ENCODE data around the gene AK3. TPM values are rescaled to one million over a fixed set of nuclear protein-coding genes. Genes with fewer than 3 reads are reported as not detected.
"Not testable (repeated sequence)": the region's sequence is repeated elsewhere in the genome, so short reads cannot be mapped to it uniquely, and the experiment has no call there.

The AK3 gene
- total RNA-seq, 2 experiments from 2014 or later = 19.9 to 20.9 TPM

DNA sequence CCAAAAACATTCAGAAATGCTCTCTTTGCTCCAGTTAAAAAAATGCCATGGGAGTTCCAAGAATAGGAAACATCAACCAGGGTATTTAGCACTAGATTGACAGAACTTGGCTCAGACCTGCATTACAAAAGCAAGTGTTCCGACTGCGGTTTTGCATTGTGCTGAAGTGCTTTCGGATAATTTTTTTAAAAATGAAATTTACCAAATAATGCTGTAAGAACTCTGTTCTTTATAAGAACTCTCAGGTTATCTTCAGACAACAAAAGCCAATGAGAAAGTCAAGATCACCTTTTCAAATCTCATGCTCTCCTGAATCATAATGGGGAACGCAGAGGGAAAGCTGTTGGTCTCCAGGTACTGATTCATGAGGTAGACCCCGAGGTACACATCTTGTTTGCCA, 79.4 kb downstream of the AK3 start:
- Mint-ChIP-seq H3K36me3 (ENCODE audit: low read depth) (peaks cover 5% of the 10 kb centered on the region), H3K27me3 (no peaks in the 10 kb centered on the region), H3K9me3 (no peaks in the 10 kb centered on the region), H3K4me3 (peak overlapping the region; percentile 97), H3K4me1 (ENCODE audit: low read depth) (peaks cover 51% of the 10 kb centered on the region), H3K27ac (peak overlapping the region; percentile 88)
- DNase-seq (peak in 4 of 14 experiments; percentile 8 to 71 (median 34)), ATAC-seq (ENCODE audit: poor library complexity) (no peak)
- Histone ChIP-seq H3K9me3 (ENCODE audit: control insufficient read depth in 1 of 2, insufficient read depth in 1 of 2, low read length in 2 of 2) (no peaks in the 10 kb centered on the region), H3K4me1 (ENCODE audit: insufficient read depth, low read length) (peaks cover 40% of the 10 kb centered on the region), H3K27ac (ENCODE audit: low read depth in 1 of 2, low read length in 2 of 2) (peak overlapping the region; percentile 70 to 72), H3K27me3 (ENCODE audit: control insufficient read depth in 1 of 2, insufficient read depth in 2 of 2, low read length in 2 of 2) (no peaks in the 10 kb centered on the region), H3K36me3 (ENCODE audit: insufficient read depth, low read length) (no peaks in the 10 kb centered on the region), H3K4me3 (ENCODE audit: low read length) (peak overlapping the region; percentile 81)
- ChIA-PET CTCF (interaction anchor here (1.0 to 1.8 kb wide), 3 partner anchors 18 to 27 kb away, joined by 3 to 10 read pairs (median 4); partner anchors contain the start of gene CDC37L1), POLR2A (interaction anchor here (1.5 to 5.5 kb wide), 2 partner anchors 18 to 21 kb away, joined by 4 to 95 read pairs; partner anchors contain the start of gene CDC37L1)
- intact Hi-C loops (cut with DNase I, micrococcal nuclease) = loop anchor here (1.0 to 10.0 kb wide), 6 partner anchors 18 to 1137 kb away; partner anchors contain the start of genes AK3 (in 2 of the 2), RCL1 (in 2 of the 2), CDC37L1 (in 1 of the 2) and RFX3 (in 1 of the 2)
- no peak for TF ChIP-seq CTCF (IDR thresholded peaks at IDR 0.05)

- peak overlapping the region; percentile 97 for H3K4me3 Mint-ChIP-seq
- Histone ChIP-seq H3K36me3 (ENCODE audit: insufficient read depth, low read length) (no peaks in the 10 kb centered on the region), H3K9me3 (ENCODE audit: control insufficient read depth in 1 of 2, insufficient read depth in 1 of 2, low read length in 2 of 2) (no peaks in the 10 kb centered on the region), H3K4me3 (ENCODE audit: low read length) (no peak overlapping the region), H3K4me1 (ENCODE audit: insufficient read depth, low read length) (peaks cover 37% of the 10 kb centered on the region), H3K27ac (ENCODE audit: low read depth in 1 of 2, low read length in 2 of 2) (peak overlapping the region in 1 of 2 donors; percentile 70), H3K27me3 (ENCODE audit: control insufficient read depth in 1 of 2, insufficient read depth in 2 of 2, low read length in 2 of 2) (no peaks in the 10 kb centered on the region)
- H3K9me3 Mint-ChIP-seq = no peaks in the 10 kb centered on the region
- peak overlapping the region; percentile 88 for H3K27ac Mint-ChIP-seq
- intact Hi-C loops (cut with DNase I, micrococcal nuclease) = loop anchor here (5.0 to 10.0 kb wide), 3 partner anchors 81 to 1136 kb away; partner anchors contain the start of genes AK3 (in 2 of the 2), RCL1 (in 1 of the 2) and RFX3 (in 1 of the 2)
- ChIA-PET CTCF (interaction anchor here (1.8 kb wide), 1 partner anchor 18 kb away, joined by 10 read pairs; the partner anchor contains the start of gene CDC37L1), POLR2A (interaction anchor here (0.7 to 1.5 kb wide), 2 partner anchors 21 to 1223 kb away, joined by 3 to 4 read pairs; no protein-coding TSS in a partner anchor)
- no peak for DNase-seq
- peaks cover 47% of the 10 kb centered on the region for H3K4me1 Mint-ChIP-seq (ENCODE audit: low read depth)
- ATAC-seq (ENCODE audit: poor library complexity) = no peak
- no peak for TF ChIP-seq CTCF (IDR thresholded peaks at IDR 0.05)
- H3K36me3 Mint-ChIP-seq (ENCODE audit: low read depth) = peaks cover 5% of the 10 kb centered on the region
- no peaks in the 10 kb centered on the region for H3K27me3 Mint-ChIP-seq
These were observed 79.8 kb downstream of the AK3 start for GRCh38 chr9:4661165-4661564.

GRCh38 chr9:4660665-4661064, 80.3 kb downstream of the AK3 start:
- DNase-seq; CTCF ChIA-PET; H3K9me3 Mint-ChIP-seq; H3K36me3 ChIP-seq (ENCODE audit: insufficient read depth, low read length); ATAC-seq (ENCODE audit: poor library complexity); H3K36me3 Mint-ChIP-seq (ENCODE audit: low read depth); H3K27me3 Mint-ChIP-seq; H3K9me3 ChIP-seq (ENCODE audit: control insufficient read depth in 1 of 2, insufficient read depth in 1 of 2, low read length in 2 of 2); H3K4me3 ChIP-seq (ENCODE audit: low read length); H3K27me3 ChIP-seq (ENCODE audit: control insufficient read depth in 1 of 2, insufficient read depth in 2 of 2, low read length in 2 of 2); H3K27ac ChIP-seq (ENCODE audit: low read depth in 1 of 2, low read length in 2 of 2): not testable (repeated sequence)
- intact Hi-C loops (cut with DNase I, micrococcal nuclease) = loop anchor here (5.0 to 10.0 kb wide), 3 partner anchors 82 to 1136 kb away; partner anchors contain the start of genes AK3 (in 2 of the 2), RCL1 (in 1 of the 2) and RFX3 (in 1 of the 2)
- H3K4me1 Mint-ChIP-seq (ENCODE audit: low read depth) = peaks cover 42% of the 10 kb centered on the region
- peaks cover 32% of the 10 kb centered on the region for H3K4me1 ChIP-seq (ENCODE audit: insufficient read depth, low read length)
- H3K27ac Mint-ChIP-seq = peak overlapping the region; percentile 27
- POLR2A ChIA-PET = interaction anchor here (0.7 to 1.5 kb wide), 2 partner anchors 21 to 1223 kb away, joined by 3 to 4 read pairs; no protein-coding TSS in a partner anchor
- peak overlapping the region; percentile 57 for H3K4me3 Mint-ChIP-seq

Other genes with a start within 250 kb of the AK3 start
- gene PLPP6, start 78.9 kb downstream of the AK3 start, total RNA-seq = 10 to 100 TPM in 1 of 2 experiments, 1 to 10 TPM in 1; 8.9 to 10.5 TPM
- gene SPATA6L, start 74.7 kb downstream of the AK3 start, total RNA-seq = 10 to 100 TPM in 1 of 2 experiments, 1 to 10 TPM in 1; 9.4 to 10.8 TPM
- 10 to 100 TPM; 49.1 to 53.4 TPM for gene CDC37L1, start 61.6 kb downstream of the AK3 start, total RNA-seq
- 10 to 100 TPM; 33.8 to 35.5 TPM for gene RCL1, start 51.7 kb upstream of the AK3 start, total RNA-seq
- gene JAK2, start 244.1 kb upstream of the AK3 start, total RNA-seq = 1 to 10 TPM; 7.2 to 7.5 TPM

All from CD4-positive, alpha-beta T cell (primary cell).